ENCODE data around the gene TRIM37. TPM values are rescaled to one million over a fixed set of nuclear protein-coding genes. Genes with fewer than 3 reads are reported as not detected.
"Not testable (repeated sequence)": the region's sequence is repeated elsewhere in the genome, so short reads cannot be mapped to it uniquely, and the experiment has no call there.

Gene TRIM37
- total RNA-seq, 1 donor from 2014 or later = 25.1 TPM

DNA sequence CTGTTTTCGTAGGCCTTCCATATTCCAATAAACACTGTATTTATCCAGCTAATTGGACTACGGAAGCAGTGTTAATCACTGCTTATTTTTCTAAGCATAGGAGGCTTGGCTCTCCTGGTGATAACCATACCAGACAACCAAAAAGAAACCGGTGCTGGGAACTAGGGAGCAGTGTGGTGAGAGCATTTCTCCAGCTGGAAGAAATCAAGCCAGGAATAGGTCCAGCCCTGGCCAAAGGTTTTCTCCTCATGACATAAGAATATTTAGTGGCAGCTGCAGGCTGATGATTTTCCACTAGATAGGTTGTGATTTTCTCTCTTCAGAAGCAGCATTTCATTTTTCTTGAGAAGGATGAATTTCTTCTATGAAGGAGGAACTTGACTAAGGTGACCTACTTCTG is 141.5 kb downstream of the TRIM37 start:
- H3K4me1 Mint-ChIP-seq (ENCODE audit: unreplicated experiment) = peaks cover 21% of the 10 kb centered on the region
- TF ChIP-seq, protein P1, sequence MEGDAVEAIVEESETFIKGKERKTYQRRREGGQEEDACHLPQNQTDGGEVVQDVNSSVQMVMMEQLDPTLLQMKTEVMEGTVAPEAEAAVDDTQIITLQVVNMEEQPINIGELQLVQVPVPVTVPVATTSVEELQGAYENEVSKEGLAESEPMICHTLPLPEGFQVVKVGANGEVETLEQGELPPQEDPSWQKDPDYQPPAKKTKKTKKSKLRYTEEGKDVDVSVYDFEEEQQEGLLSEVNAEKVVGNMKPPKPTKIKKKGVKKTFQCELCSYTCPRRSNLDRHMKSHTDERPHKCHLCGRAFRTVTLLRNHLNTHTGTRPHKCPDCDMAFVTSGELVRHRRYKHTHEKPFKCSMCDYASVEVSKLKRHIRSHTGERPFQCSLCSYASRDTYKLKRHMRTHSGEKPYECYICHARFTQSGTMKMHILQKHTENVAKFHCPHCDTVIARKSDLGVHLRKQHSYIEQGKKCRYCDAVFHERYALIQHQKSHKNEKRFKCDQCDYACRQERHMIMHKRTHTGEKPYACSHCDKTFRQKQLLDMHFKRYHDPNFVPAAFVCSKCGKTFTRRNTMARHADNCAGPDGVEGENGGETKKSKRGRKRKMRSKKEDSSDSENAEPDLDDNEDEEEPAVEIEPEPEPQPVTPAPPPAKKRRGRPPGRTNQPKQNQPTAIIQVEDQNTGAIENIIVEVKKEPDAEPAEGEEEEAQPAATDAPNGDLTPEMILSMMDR (conservative IDR thresholded peaks at IDR 0.05) = no peak
- H3K27ac Mint-ChIP-seq = no peak overlapping the region
- H3K27me3 Mint-ChIP-seq = no peaks in the 10 kb centered on the region
- H3K9me3 Mint-ChIP-seq = peaks cover under 1% of the 10 kb centered on the region
- no peaks in the 10 kb centered on the region for H3K36me3 Mint-ChIP-seq
- H3K4me3 Mint-ChIP-seq = no peak overlapping the region
- no peak for DNase-seq (ENCODE audit: extremely low spot score, unreplicated experiment)

DNA sequence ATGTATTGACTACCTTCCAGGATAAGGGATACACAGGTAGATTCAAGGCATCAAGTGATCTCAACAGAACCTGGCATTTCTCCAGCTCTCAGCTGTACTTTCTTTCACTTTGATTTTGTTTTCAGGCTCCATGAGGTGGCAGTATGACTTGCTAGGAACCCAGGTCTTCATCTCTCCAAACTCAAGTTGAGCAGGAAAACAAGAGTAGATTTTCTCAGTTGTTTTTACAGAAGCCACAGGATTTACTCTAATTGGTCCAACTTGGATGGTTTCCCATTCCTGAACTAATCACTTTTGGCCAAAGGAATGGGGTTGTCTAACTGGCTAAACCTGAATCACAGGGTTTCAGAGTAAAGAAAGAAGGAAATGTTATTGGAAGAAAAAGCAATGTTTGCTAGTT is 146.6 kb downstream of the TRIM37 start:
- Mint-ChIP-seq H3K4me1 (ENCODE audit: unreplicated experiment) (peaks cover 12% of the 10 kb centered on the region), H3K36me3 (no peaks in the 10 kb centered on the region), H3K9me3 (peaks cover 5% of the 10 kb centered on the region), H3K27ac (peak overlapping the region; percentile 75), H3K4me3 (peak overlapping the region; percentile 44), H3K27me3 (no peaks in the 10 kb centered on the region)
- TF ChIP-seq, protein P1 (conservative IDR thresholded peaks at IDR 0.05) = no peak
- DNase-seq (ENCODE audit: extremely low spot score, unreplicated experiment) = no peak

DNA sequence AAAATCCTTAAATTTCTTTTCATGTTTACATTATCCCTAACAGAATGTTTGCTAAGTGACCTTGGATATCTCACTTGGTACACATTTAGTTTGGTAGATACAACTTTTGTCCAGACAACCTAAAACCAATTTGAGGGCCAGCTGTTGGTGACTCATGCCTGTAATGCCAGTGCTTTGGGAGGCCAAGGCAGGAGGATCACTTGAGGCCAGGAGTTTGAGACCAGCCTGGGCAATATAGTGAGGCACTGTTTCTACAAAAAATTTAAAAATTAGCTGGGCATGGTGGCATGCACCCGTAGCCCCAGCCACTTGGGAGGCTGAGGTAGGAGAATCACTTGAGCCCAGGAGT is 149.0 kb downstream of the TRIM37 start:
- H3K27me3 Mint-ChIP-seq; DNase-seq (ENCODE audit: extremely low spot score, unreplicated experiment); H3K36me3 Mint-ChIP-seq; H3K4me3 Mint-ChIP-seq; H3K27ac Mint-ChIP-seq; H3K9me3 Mint-ChIP-seq: not testable (repeated sequence)
- H3K4me1 Mint-ChIP-seq (ENCODE audit: unreplicated experiment) = peaks cover 12% of the 10 kb centered on the region

DNA sequence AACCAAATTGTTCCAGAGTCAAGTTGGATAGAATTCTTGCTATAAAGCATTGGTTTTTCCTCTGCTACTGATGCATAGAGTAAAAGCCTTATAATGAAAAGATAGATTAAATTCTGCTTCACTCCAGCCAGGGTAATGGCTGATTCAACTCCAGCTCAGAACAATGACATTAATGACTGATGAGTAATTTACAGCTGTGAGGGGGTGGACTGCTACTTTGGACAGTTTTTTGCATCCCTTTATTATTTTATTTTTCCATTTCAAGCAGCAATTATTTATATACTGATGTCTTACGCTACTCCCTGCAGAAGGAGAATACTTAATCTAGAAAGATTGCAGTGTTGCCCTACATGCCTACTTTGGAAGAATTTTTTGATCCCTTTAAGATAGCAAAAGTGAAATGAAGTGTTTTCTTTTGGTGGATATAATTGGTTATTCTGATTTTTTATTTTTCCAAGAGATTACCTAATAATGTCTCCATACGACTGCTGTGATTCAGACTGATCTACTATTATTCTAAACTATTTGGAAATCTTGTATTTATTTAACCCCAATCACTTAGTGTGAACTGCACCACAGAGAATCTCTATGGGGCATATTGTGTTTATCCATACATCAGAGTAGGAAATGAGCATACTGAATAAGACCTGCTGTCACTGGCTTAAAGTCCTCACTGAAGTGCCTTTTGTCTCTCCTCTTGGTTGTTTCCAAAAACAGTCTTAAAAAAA is 149.5 kb downstream of the TRIM37 start:
- no peak for DNase-seq (ENCODE audit: extremely low spot score, unreplicated experiment)
- H3K9me3 Mint-ChIP-seq = peaks cover 5% of the 10 kb centered on the region
- H3K4me3 Mint-ChIP-seq = no peak overlapping the region
- H3K27me3 Mint-ChIP-seq = no peaks in the 10 kb centered on the region
- H3K36me3 Mint-ChIP-seq = no peaks in the 10 kb centered on the region
- peaks cover 12% of the 10 kb centered on the region for H3K4me1 Mint-ChIP-seq (ENCODE audit: unreplicated experiment)
- TF ChIP-seq, protein P1 (conservative IDR thresholded peaks at IDR 0.05) = no peak
- H3K27ac Mint-ChIP-seq = no peak overlapping the region

DNA sequence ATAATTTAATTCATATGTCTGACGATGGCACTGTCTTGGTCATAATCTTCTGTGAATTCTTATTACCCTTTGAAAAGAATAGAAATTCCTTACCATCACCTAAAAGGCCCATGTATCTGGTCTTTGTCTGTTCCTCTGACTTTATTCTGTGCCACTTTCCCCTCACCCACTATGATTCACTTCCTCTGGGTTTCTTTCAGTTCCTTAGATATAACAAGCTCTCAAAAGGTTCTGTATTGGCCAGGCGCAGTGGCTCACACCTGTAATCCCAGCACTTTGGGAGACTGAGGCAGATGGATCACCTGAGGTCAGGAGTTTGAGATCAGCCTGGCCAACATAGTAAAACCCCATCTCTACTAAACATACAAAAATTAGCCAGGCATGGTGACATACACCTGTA is 152.3 kb downstream of the TRIM37 start:
- not testable (repeated sequence) for H3K9me3 Mint-ChIP-seq; DNase-seq (ENCODE audit: extremely low spot score, unreplicated experiment); H3K4me1 Mint-ChIP-seq (ENCODE audit: unreplicated experiment); H3K4me3 Mint-ChIP-seq; H3K27me3 Mint-ChIP-seq; H3K36me3 Mint-ChIP-seq; H3K27ac Mint-ChIP-seq

DNA sequence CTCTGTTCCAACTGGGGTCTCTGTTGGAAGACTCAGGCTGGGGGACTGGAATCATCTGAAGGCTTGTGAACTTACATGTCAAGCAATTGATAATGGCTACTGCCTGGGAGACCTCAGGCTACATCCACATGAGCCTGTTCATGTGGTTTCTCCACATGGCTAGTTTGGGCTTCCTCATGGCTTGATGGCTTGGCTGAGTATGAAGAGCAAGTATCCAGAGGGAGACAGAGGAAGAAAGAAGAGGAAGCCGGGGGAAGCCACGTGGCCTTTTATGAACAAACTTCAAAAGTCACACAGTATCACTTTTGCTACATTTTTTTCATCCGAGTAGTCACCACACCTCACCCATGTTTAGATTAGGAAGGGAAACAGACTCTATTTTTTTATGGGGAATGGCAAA is 158.9 kb downstream of the TRIM37 start:
- DNase-seq (ENCODE audit: extremely low spot score, unreplicated experiment) = no peak
- TF ChIP-seq, protein P1 (conservative IDR thresholded peaks at IDR 0.05) = no peak
- no peaks in the 10 kb centered on the region for H3K27me3 Mint-ChIP-seq
- no peaks in the 10 kb centered on the region for H3K9me3 Mint-ChIP-seq
- H3K27ac Mint-ChIP-seq = no peak overlapping the region
- H3K4me3 Mint-ChIP-seq = no peak overlapping the region
- H3K36me3 Mint-ChIP-seq = no peaks in the 10 kb centered on the region
- no peaks in the 10 kb centered on the region for H3K4me1 Mint-ChIP-seq (ENCODE audit: unreplicated experiment)

DNA sequence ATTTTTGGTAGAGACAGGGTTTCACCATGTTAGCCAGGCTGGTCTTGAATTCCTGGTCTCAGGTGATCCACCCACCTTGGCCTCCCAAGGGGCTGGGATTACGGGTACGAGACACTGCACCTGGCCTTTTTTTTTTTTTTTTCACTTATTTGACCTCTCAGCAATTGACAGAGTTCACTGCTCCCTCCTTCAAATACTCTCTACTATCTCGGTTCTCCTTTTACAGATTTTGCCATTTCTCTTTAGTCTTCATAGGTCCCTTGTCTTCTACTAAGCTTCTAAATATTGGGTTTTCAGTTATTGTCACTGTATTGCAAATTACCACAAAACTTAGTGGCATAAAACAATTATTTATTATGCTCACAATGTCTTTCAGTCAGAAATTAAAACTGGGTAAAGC is 159.3 kb downstream of the TRIM37 start:
- no peak for DNase-seq (ENCODE audit: extremely low spot score, unreplicated experiment)
- TF ChIP-seq, protein P1 (conservative IDR thresholded peaks at IDR 0.05) = no peak
- Mint-ChIP-seq H3K9me3 (no peaks in the 10 kb centered on the region), H3K36me3 (no peaks in the 10 kb centered on the region), H3K4me1 (ENCODE audit: unreplicated experiment) (no peaks in the 10 kb centered on the region), H3K4me3 (no peak overlapping the region), H3K27ac (no peak overlapping the region), H3K27me3 (no peaks in the 10 kb centered on the region)
